HL-60 (cell line): ENCODE measurements around the gene SVIP.

ENCODE experiments used
- DNase-seq, 2 experiments: peaks; one replicate each; pipeline ENCODE4 v3.0.0-alpha.2; 2010 to 2020; ENCODE audit warnings: low read depth in 1 of 2, low spot score in 1 of 2
- H3K27ac ChIP-seq: fragments of 250-450 bp; sonication (Bioruptor Pico); replicated peaks from 2 replicates; pipeline ENCODE4 v1.5.1; 2020; ENCODE audit warnings: mild to moderate bottlenecking, moderate library complexity
- H3K27me3 ChIP-seq: fragments of 250-450 bp; sonication (Bioruptor Pico); 2 replicates; pipeline ENCODE4 v1.5.1; 2021; ENCODE audit warnings: mild to moderate bottlenecking, moderate library complexity; ENCODE audit not compliant: insufficient read depth, poor library complexity, severe bottlenecking
- H3K4me3 ChIP-seq: replicated peaks from 2 replicates; pipeline ENCODE4 v1.5.1; 2011; ENCODE audit warnings: mild to moderate bottlenecking, control low read depth, low read length; ENCODE audit not compliant: insufficient read depth
- GABPA ChIP-seq: IDR thresholded peaks from 2 replicates; pipeline ENCODE4 v1.6.1; 2012; ENCODE audit warnings: low read depth
- POLR2AphosphoS5 ChIP-seq: IDR thresholded peaks from 2 replicates; pipeline ENCODE4 v1.6.1; 2012; ENCODE audit warnings: low read depth
- SPI1 ChIP-seq: IDR thresholded peaks from 2 replicates; pipeline ENCODE4 v1.6.1; 2012; ENCODE audit warnings: low read depth, mild to moderate bottlenecking, borderline replicate concordance
- TF ChIP-seq, protein P1 (sequence below): IDR thresholded peaks from one replicate; pipeline ENCODE4 v1.5.1; 2011; ENCODE audit warnings: low read length, control low read depth, inconsistent platforms; ENCODE audit not compliant: insufficient read depth
- TF ChIP-seq, protein P2 (sequence below): IDR thresholded peaks from 2 replicates; pipeline ENCODE4 v1.6.1; 2012; ENCODE audit warnings: low read depth; ENCODE audit not compliant: insufficient replicate concordance

Gene SVIP

DNA sequence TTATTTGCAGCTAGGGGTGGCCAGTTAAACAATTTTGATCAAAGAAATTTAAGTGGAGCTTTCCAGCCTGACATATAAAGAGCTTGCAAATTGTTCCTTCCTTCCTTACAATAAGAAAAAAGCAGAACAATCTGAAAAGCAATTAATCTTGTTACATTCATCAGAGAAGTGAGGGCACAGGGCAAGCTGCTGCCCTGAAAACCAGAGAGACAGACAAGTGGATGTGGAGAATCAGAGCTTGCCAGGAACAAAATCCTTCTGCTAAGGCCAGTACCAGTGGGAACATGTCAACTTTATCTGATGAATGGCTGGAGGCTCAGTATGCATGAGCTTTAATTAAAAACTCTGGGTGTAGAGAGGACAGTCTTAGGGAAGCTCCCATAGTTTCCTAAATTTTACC lies 21.9 kb upstream of the SVIP start:
- DNase-seq = no peak
- Histone ChIP-seq H3K4me3 (no peak overlapping the region), H3K27me3 (no peaks in the 10 kb centered on the region), H3K27ac (no peak overlapping the region)
- TF ChIP-seq POLR2AphosphoS5 = no peak
- no peak for TF ChIP-seq GABPA
- TF ChIP-seq, protein P1, sequence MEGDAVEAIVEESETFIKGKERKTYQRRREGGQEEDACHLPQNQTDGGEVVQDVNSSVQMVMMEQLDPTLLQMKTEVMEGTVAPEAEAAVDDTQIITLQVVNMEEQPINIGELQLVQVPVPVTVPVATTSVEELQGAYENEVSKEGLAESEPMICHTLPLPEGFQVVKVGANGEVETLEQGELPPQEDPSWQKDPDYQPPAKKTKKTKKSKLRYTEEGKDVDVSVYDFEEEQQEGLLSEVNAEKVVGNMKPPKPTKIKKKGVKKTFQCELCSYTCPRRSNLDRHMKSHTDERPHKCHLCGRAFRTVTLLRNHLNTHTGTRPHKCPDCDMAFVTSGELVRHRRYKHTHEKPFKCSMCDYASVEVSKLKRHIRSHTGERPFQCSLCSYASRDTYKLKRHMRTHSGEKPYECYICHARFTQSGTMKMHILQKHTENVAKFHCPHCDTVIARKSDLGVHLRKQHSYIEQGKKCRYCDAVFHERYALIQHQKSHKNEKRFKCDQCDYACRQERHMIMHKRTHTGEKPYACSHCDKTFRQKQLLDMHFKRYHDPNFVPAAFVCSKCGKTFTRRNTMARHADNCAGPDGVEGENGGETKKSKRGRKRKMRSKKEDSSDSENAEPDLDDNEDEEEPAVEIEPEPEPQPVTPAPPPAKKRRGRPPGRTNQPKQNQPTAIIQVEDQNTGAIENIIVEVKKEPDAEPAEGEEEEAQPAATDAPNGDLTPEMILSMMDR = no peak
- TF ChIP-seq, protein P2, sequence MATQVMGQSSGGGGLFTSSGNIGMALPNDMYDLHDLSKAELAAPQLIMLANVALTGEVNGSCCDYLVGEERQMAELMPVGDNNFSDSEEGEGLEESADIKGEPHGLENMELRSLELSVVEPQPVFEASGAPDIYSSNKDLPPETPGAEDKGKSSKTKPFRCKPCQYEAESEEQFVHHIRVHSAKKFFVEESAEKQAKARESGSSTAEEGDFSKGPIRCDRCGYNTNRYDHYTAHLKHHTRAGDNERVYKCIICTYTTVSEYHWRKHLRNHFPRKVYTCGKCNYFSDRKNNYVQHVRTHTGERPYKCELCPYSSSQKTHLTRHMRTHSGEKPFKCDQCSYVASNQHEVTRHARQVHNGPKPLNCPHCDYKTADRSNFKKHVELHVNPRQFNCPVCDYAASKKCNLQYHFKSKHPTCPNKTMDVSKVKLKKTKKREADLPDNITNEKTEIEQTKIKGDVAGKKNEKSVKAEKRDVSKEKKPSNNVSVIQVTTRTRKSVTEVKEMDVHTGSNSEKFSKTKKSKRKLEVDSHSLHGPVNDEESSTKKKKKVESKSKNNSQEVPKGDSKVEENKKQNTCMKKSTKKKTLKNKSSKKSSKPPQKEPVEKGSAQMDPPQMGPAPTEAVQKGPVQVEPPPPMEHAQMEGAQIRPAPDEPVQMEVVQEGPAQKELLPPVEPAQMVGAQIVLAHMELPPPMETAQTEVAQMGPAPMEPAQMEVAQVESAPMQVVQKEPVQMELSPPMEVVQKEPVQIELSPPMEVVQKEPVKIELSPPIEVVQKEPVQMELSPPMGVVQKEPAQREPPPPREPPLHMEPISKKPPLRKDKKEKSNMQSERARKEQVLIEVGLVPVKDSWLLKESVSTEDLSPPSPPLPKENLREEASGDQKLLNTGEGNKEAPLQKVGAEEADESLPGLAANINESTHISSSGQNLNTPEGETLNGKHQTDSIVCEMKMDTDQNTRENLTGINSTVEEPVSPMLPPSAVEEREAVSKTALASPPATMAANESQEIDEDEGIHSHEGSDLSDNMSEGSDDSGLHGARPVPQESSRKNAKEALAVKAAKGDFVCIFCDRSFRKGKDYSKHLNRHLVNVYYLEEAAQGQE = no peak
- no peak for TF ChIP-seq SPI1

DNA sequence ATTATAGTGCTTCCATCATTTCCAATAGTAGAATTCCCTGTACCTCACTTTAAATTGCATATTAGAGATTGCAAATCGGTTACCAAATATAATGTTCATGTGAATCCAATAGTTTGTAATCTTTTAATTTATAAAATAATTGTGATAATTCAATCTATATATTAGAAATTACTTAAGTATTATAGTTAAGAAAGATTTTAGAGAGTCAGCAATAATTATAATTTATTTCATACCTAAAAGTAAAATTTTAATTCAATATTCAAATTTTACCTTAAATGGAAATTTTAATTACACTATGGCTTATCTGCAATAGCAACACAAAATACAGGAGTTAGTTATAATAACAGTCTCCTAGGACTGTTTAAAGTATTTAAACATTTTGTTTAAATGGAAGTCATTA lies 17.1 kb upstream of the SVIP start:
- Histone ChIP-seq H3K4me3 (no peak overlapping the region), H3K27me3 (no peaks in the 10 kb centered on the region), H3K27ac (no peak overlapping the region)
- DNase-seq = no peak
- TF ChIP-seq GABPA = no peak
- TF ChIP-seq, protein P1 = no peak
- TF ChIP-seq SPI1 = no peak
- TF ChIP-seq, protein P2 = no peak
- no peak for TF ChIP-seq POLR2AphosphoS5

DNA sequence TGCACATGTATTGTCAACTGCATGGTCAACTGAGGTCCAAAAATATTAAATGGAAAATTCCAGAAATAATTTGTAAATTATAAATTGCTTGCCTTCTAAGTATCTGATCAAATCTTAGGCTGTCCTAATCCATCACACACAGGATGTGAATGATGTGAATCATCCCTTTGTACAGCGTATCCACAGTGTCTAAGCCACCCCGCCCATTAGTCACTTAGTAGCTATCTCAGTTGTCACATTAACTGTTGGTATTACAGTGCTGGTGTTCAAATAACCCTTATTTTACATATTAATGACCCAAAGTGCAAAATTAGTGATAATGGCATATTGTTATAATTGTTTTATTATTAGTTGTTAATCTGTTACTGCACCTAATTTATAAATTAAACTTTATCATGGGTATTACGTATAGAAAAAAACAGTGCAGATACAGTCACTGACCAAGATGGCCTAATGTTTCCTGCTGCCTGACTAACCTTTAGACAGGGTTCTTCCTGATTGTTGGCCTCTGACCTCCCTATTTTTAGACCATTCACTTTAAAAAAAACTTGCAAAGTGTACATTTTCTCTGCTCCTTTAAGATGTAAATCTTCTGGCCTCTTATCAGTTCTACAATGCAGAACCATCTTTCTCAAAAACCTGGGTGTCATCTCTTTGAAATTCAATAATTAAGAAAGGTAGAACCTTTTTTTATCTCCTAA lies 2.9 kb upstream of the SVIP start:
- H3K27ac ChIP-seq = no peak overlapping the region
- no peak overlapping the region for H3K4me3 ChIP-seq
- H3K27me3 ChIP-seq = no peaks in the 10 kb centered on the region
- TF ChIP-seq GABPA (no peak), SPI1 (no peak), POLR2AphosphoS5 (no peak)
- TF ChIP-seq, protein P1 = no peak
- TF ChIP-seq, protein P2 = no peak
- no peak for DNase-seq
